Measurements from ENCODE around the gene PTBP3. TPM values are rescaled to one million over a fixed set of nuclear protein-coding genes. Genes with fewer than 3 reads are reported as not detected.

The PTBP3 gene
- total RNA-seq, 4 donors from 2014 or later, result 52.1 to 126 (median 71.0) TPM

- Histone ChIP-seq H3K9me3 (no peaks in the 10 kb centered on the region), H3K27ac (no peak overlapping the region), H3K4me1 (no peaks in the 10 kb centered on the region), H3K27me3 (no peaks in the 10 kb centered on the region), H3K36me3 (no peaks in the 10 kb centered on the region), H3K4me3 (no peak overlapping the region)
- no peak for TF ChIP-seq POLR2A (IDR thresholded peaks at IDR 0.05)
- TF ChIP-seq CTCF (IDR thresholded peaks at IDR 0.05), result peak; percentile 55 to 75 (median 70)
- no peak for DNase-seq
Measured at GRCh38 chr9:112361601-112362000, 28.2 kb upstream of the PTBP3 start.

GRCh38 chr9:112360047-112360804 is 26.8 kb upstream of the PTBP3 start:
- no peak for TF ChIP-seq POLR2A (IDR thresholded peaks at IDR 0.05)
- TF ChIP-seq CTCF (IDR thresholded peaks at IDR 0.05), result no peak
- H3K36me3 ChIP-seq, result no peaks in the 10 kb centered on the region
- no peak overlapping the region for H3K4me3 ChIP-seq
- no peak for DNase-seq
- no peaks in the 10 kb centered on the region for H3K27me3 ChIP-seq
- no peaks in the 10 kb centered on the region for H3K9me3 ChIP-seq
- H3K4me1 ChIP-seq, result no peaks in the 10 kb centered on the region
- no peak overlapping the region for H3K27ac ChIP-seq

- no peak for DNase-seq
- Histone ChIP-seq H3K9me3 (no peaks in the 10 kb centered on the region), H3K4me1 (no peaks in the 10 kb centered on the region), H3K27ac (no peak overlapping the region), H3K4me3 (no peak overlapping the region), H3K27me3 (no peaks in the 10 kb centered on the region), H3K36me3 (no peaks in the 10 kb centered on the region)
- TF ChIP-seq POLR2A (IDR thresholded peaks at IDR 0.05) (no peak), CTCF (IDR thresholded peaks at IDR 0.05) (no peak)
Measured at GRCh38 chr9:112355427-112355897, 22.0 kb upstream of the PTBP3 start.

- DNase-seq, result no peak
- Histone ChIP-seq H3K9me3 (no peaks in the 10 kb centered on the region), H3K36me3 (no peaks in the 10 kb centered on the region), H3K4me3 (no peak overlapping the region), H3K27me3 (no peaks in the 10 kb centered on the region), H3K27ac (no peak overlapping the region), H3K4me1 (peaks cover 0 to 1% (median 0%) of the 10 kb centered on the region in 4 donors)
- TF ChIP-seq CTCF (IDR thresholded peaks at IDR 0.05) (no peak), POLR2A (IDR thresholded peaks at IDR 0.05) (no peak)
Measured at GRCh38 chr9:112354081-112354743, 20.8 kb upstream of the PTBP3 start.

- TF ChIP-seq CTCF (IDR thresholded peaks at IDR 0.05), result no peak
- no peak for TF ChIP-seq POLR2A (IDR thresholded peaks at IDR 0.05)
- Histone ChIP-seq H3K9me3 (no peaks in the 10 kb centered on the region), H3K36me3 (no peaks in the 10 kb centered on the region), H3K4me1 (peaks cover 0 to 13% (median 5%) of the 10 kb centered on the region in 4 donors), H3K27me3 (no peaks in the 10 kb centered on the region), H3K4me3 (no peak overlapping the region), H3K27ac (no peak overlapping the region)
- DNase-seq, result no peak
Measured at GRCh38 chr9:112352209-112352608, 18.8 kb upstream of the PTBP3 start.
